IPS-20b (cell line): ENCODE measurements around the gene HTT.
"Not testable (repeated sequence)": the region's sequence is repeated elsewhere in the genome, so short reads cannot be mapped to it uniquely, and the experiment has no call there.

Experiments
- H3K27ac ChIP-seq: one replicate; pipeline ENCODE4 v1.5.1; 2013; ENCODE audit warnings: low read length
- H3K27me3 ChIP-seq: 2 replicates; pipeline ENCODE4 v1.6.1; 2013; ENCODE audit warnings: mild to moderate bottlenecking, low read length, inconsistent platforms; ENCODE audit not compliant: insufficient read depth
- H3K36me3 ChIP-seq: 2 replicates; pipeline ENCODE4 v1.6.1; 2013; ENCODE audit warnings: low read depth, mild to moderate bottlenecking, inconsistent platforms, low read length, moderate library complexity; ENCODE audit not compliant: insufficient read depth
- H3K4me1 ChIP-seq: 2 replicates; pipeline ENCODE4 v1.6.1; 2013; ENCODE audit warnings: mild to moderate bottlenecking, control low read depth, inconsistent platforms, low read length, moderate library complexity; ENCODE audit not compliant: insufficient read depth
- H3K4me3 ChIP-seq: 2 replicates; pipeline ENCODE4 v1.5.1; 2013; ENCODE audit warnings: mild to moderate bottlenecking, low read length, inconsistent platforms
- H3K9ac ChIP-seq: 2 replicates; pipeline ENCODE4 v1.6.1; 2013; ENCODE audit warnings: low read depth, mild to moderate bottlenecking, inconsistent platforms, low read length, moderate library complexity
- H3K9me3 ChIP-seq: 2 replicates; pipeline ENCODE4 v1.6.1; 2013; ENCODE audit warnings: mild to moderate bottlenecking, low read depth, low read length, inconsistent platforms; ENCODE audit not compliant: insufficient read depth

Gene HTT

GRCh38 chr4:3051141-3051897, 23.2 kb upstream of the HTT start:
- not testable (repeated sequence) for H3K27me3 ChIP-seq, H3K27ac ChIP-seq, H3K4me1 ChIP-seq, H3K9ac ChIP-seq, H3K36me3 ChIP-seq, H3K4me3 ChIP-seq
- H3K9me3 ChIP-seq = peaks cover 29% of the 10 kb centered on the region

GRCh38 chr4:3054169-3054759, 20.2 kb upstream of the HTT start:
- no peaks in the 10 kb centered on the region for H3K27me3 ChIP-seq
- no peak overlapping the region for H3K4me3 ChIP-seq
- no peak overlapping the region for H3K9ac ChIP-seq
- H3K27ac ChIP-seq = no peak overlapping the region
- H3K36me3 ChIP-seq = no peaks in the 10 kb centered on the region
- H3K4me1 ChIP-seq = no peaks in the 10 kb centered on the region
- H3K9me3 ChIP-seq = peaks cover 30% of the 10 kb centered on the region

GRCh38 chr4:3059943-3060342, 14.5 kb upstream of the HTT start:
- Histone ChIP-seq H3K4me3 (no peak overlapping the region), H3K9me3 (peaks cover 15% of the 10 kb centered on the region), H3K27me3 (no peaks in the 10 kb centered on the region), H3K27ac (no peak overlapping the region), H3K9ac (no peak overlapping the region), H3K36me3 (no peaks in the 10 kb centered on the region), H3K4me1 (no peaks in the 10 kb centered on the region)

DNA sequence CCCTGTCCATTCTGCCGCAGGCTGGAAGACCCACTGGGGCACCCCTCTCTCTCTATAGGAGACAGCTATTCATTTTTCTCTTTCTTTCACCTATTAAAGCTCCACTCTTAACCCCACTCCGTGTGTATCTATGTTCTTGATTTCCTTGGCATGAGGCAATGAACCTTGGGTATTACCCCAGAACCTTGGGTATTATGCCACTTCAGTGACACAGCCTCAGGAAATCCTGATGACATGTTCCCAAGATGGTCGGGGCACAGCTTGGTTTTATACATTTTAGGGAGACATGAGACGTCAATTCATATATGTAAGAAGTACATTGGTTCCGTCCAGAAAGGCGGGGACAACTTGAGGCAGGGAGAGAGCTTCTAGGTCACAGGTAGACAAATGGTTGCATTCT, 13.5 kb upstream of the HTT start:
- Histone ChIP-seq H3K27ac (no peak overlapping the region), H3K9me3 (peaks cover 5% of the 10 kb centered on the region; the same call in 1 of the 2 replicates), H3K9ac (no peak overlapping the region), H3K36me3 (no peaks in the 10 kb centered on the region), H3K4me1 (no peaks in the 10 kb centered on the region), H3K27me3 (no peaks in the 10 kb centered on the region), H3K4me3 (no peak overlapping the region)

DNA sequence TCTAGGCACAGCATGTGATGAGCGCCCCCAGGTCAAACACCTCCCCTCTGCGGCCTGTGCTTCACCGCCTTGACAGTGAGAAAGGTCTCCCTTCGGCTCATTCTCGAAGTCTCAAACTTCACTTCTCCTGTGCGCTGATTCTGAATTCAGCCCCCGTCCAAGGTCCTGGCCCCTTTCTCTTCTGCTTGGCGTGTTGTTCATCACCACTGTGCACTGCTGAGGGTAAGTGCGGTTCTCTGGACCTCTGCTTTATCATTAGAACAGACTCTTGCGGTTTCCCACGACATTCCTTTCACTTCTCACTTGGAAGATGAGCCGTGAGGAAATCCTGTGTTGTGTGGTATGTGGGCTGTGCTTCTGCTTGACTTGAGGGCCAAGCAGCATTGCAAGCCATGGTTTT, 12.0 kb upstream of the HTT start:
- H3K9me3 ChIP-seq = no peaks in the 10 kb centered on the region
- no peaks in the 10 kb centered on the region for H3K4me1 ChIP-seq
- no peaks in the 10 kb centered on the region for H3K27me3 ChIP-seq
- H3K27ac ChIP-seq = no peak overlapping the region
- H3K9ac ChIP-seq = no peak overlapping the region
- H3K36me3 ChIP-seq = no peaks in the 10 kb centered on the region
- H3K4me3 ChIP-seq = no peak overlapping the region

DNA sequence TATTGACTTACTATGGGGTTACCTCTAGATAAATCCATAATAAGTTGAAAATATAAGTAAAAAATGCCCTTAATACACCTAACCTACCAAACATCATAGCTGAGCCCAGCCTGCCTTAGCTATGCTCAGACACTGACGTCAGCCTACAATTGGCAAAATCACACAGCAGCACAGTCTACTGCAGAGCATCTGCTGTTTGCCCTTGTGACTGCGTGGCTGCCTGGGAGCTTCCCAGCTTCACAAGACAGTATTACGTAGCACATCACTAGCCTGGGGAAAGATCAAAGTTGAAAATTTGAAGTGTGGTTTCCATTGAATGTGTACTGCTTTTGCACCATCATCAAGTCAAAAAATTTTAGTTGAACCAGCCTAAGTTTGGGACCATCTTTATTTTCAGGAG, 8.9 kb upstream of the HTT start:
- Histone ChIP-seq H3K9ac (no peak overlapping the region), H3K36me3 (no peaks in the 10 kb centered on the region), H3K4me3 (no peak overlapping the region), H3K27ac (no peak overlapping the region), H3K9me3 (no peaks in the 10 kb centered on the region), H3K27me3 (no peaks in the 10 kb centered on the region), H3K4me1 (no peaks in the 10 kb centered on the region)

DNA sequence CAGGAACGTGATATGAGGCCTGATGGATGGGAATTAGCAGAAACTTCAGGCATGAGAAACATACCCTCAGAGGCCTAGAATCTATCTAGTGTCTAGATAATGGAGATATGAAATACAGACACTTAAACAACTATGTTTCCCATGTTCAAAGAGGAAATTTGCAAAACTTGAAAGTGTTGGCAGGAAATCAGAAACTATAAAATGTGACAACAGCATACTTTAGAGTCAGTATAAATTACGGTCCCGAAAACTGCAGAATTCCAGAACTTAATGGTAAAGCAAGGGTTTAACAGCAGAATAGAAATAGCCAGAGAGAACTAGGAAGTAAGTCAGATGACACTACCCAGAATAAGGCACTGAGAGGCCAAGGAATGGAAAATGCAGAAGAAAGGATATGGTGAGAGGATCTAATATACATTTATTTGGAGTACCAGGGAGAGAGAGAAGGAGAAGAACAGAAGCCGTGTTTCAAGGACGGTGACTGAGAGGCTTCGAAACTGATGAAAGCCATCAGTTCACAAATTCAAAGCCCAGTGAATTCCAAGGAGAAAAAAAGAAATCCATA, 7.6 kb upstream of the HTT start:
- Histone ChIP-seq H3K9me3 (no peaks in the 10 kb centered on the region), H3K27me3 (no peaks in the 10 kb centered on the region), H3K4me3 (no peak overlapping the region), H3K36me3 (no peaks in the 10 kb centered on the region), H3K27ac (no peak overlapping the region), H3K9ac (no peak overlapping the region), H3K4me1 (no peaks in the 10 kb centered on the region)

DNA sequence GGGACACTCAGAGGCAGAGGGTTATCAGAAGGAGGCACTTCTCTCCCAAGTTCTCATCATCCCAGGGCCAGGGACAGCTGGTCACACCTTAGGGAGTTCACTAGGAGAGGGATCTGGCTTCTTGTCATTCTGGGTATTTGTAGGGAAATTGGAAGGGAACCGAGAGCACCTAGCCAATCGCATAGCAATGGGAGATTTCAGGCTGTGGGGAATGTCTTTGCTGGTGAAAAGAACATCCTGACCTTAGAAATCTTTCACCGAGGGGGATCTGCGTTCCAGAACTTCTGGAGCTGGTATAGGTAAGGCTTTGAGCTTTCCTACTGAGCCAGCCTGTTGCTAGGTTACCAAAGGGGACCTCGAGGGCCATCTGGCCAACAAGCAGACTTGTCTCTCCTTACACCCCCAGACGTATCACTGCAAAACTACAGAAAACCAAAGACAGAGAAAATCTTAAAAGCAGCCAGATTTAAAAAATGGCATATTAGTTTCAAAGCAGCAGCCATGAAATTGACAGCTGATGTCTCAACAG, 6.9 kb upstream of the HTT start:
- Histone ChIP-seq H3K9me3 (no peaks in the 10 kb centered on the region), H3K9ac (no peak overlapping the region), H3K36me3 (no peaks in the 10 kb centered on the region), H3K27me3 (no peaks in the 10 kb centered on the region), H3K27ac (no peak overlapping the region), H3K4me1 (no peaks in the 10 kb centered on the region), H3K4me3 (no peak overlapping the region)

- H3K4me1 ChIP-seq = no peaks in the 10 kb centered on the region; the same call in 1 of the 2 replicates
- H3K27me3 ChIP-seq = peaks cover 3% of the 10 kb centered on the region; the same call in 1 of the 2 replicates
- H3K27ac ChIP-seq = no peak overlapping the region
- H3K9me3 ChIP-seq = no peaks in the 10 kb centered on the region
- H3K36me3 ChIP-seq = no peaks in the 10 kb centered on the region
- H3K4me3 ChIP-seq = no peak overlapping the region
- H3K9ac ChIP-seq = no peak overlapping the region
These were observed 4.8 kb upstream of the HTT start for GRCh38 chr4:3069661-3070199.

GRCh38 chr4:3070709-3071500, 3.6 kb upstream of the HTT start:
- Histone ChIP-seq H3K27me3 (peaks cover 3% of the 10 kb centered on the region; the same call in 1 of the 2 replicates), H3K27ac (no peak overlapping the region), H3K36me3 (no peaks in the 10 kb centered on the region)

GRCh38 chr4:3071811-3072210, 2.7 kb upstream of the HTT start:
- no peak overlapping the region for H3K27ac ChIP-seq
- H3K27me3 ChIP-seq = peaks cover 3% of the 10 kb centered on the region; the same call in 1 of the 2 replicates
- no peak overlapping the region for H3K4me3 ChIP-seq
- H3K4me1 ChIP-seq = peaks cover 10% of the 10 kb centered on the region; the same call in 1 of the 2 replicates
- H3K9ac ChIP-seq = no peak overlapping the region
- no peaks in the 10 kb centered on the region for H3K36me3 ChIP-seq
- no peaks in the 10 kb centered on the region for H3K9me3 ChIP-seq

More at GRCh38 chr4:3070709-3071500, 3.6 kb upstream of the HTT start:
- no peak overlapping the region for H3K4me3 ChIP-seq
- no peaks in the 10 kb centered on the region for H3K9me3 ChIP-seq
- no peak overlapping the region for H3K9ac ChIP-seq
- peaks cover 3% of the 10 kb centered on the region; the same call in 1 of the 2 replicates for H3K4me1 ChIP-seq
